ENCODE data around the gene CARD18. TPM values are rescaled to one million over a fixed set of nuclear protein-coding genes. Genes with fewer than 3 reads are reported as not detected.

The CARD18 gene
- total RNA-seq, 4 donors from 2014 or later, result not detected

DNA sequence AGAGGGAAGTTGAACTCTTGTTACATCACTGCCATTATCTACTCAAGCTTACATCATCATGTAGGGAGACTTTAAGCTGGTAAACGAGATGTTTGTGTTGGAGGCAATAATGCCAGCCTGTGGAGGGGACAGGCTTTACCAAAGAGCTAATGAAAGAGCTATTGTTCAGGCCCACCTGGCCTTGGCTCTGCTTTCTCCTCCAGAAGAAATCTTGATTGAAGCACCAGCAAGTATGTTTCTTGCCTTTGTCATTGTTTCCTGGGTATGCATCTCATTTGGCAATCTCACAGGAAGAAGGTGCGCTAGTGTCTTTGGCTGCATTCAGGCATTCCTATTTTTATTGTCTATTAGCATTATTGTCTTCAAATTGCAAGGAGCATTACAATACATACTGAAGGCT, 16.7 kb upstream of the CARD18 start:
- H3K4me1 ChIP-seq, result no peaks in the 10 kb centered on the region
- no peaks in the 10 kb centered on the region for H3K27me3 ChIP-seq
- H3K36me3 ChIP-seq, result no peaks in the 10 kb centered on the region
- no peak for TF ChIP-seq POLR2AphosphoS5 (IDR thresholded peaks at IDR 0.05)
- TF ChIP-seq, protein P1, sequence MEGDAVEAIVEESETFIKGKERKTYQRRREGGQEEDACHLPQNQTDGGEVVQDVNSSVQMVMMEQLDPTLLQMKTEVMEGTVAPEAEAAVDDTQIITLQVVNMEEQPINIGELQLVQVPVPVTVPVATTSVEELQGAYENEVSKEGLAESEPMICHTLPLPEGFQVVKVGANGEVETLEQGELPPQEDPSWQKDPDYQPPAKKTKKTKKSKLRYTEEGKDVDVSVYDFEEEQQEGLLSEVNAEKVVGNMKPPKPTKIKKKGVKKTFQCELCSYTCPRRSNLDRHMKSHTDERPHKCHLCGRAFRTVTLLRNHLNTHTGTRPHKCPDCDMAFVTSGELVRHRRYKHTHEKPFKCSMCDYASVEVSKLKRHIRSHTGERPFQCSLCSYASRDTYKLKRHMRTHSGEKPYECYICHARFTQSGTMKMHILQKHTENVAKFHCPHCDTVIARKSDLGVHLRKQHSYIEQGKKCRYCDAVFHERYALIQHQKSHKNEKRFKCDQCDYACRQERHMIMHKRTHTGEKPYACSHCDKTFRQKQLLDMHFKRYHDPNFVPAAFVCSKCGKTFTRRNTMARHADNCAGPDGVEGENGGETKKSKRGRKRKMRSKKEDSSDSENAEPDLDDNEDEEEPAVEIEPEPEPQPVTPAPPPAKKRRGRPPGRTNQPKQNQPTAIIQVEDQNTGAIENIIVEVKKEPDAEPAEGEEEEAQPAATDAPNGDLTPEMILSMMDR (IDR thresholded peaks at IDR 0.05), result no peak
- TF ChIP-seq EP300 (IDR thresholded peaks at IDR 0.05; ENCODE audit: low read depth), result no peak
- no peak for TF ChIP-seq POLR2A (IDR thresholded peaks at IDR 0.05)
- in situ Hi-C loops (cut with MboI; ENCODE audit: low pct_ligation_motif_present in 1 of 4, low pct_unique_long_range_greater_than_20kb in 1 of 4, low sequenced_read_pairs in 3 of 4), result no loop called here
- H3K9me3 ChIP-seq, result no peaks in the 10 kb centered on the region
- WGBS, 2 donors (ENCODE audit: low coverage in 1 of 2), result 51 to 59% methylated on average over 2 of the region's 2 CpGs
- no peak overlapping the region for H3K4me3 ChIP-seq
- DNase-seq, result no peak
- intact Hi-C loops (cut with DNase I; ENCODE audit: low total_unique reads), result no loop called here
- H3K27ac ChIP-seq, result no peak overlapping the region

DNA sequence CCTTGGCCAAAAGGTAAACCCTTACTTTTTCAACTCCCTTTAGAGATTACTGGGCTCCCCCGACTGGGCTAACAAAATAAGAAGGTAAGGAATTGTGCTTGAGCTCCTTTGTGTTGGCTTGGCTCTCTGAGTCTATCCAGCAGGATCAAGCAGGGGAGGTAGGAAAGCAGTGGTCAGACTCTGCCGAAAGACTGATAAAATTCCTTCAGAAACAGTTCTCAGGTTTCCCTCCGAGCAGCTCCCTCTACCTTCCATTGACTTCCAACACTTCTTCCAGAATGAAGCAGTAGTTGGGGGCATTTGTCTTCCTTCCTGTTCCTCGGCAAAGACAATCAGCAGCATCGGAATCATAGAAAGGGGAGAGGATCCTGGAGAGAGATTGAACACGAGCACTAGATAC, 16.1 kb upstream of the CARD18 start:
- Histone ChIP-seq H3K9me3 (no peaks in the 10 kb centered on the region), H3K27ac (no peak overlapping the region), H3K36me3 (no peaks in the 10 kb centered on the region), H3K4me3 (no peak overlapping the region), H3K4me1 (no peaks in the 10 kb centered on the region), H3K27me3 (no peaks in the 10 kb centered on the region)
- DNase-seq, result no peak
- intact Hi-C loops (cut with DNase I; ENCODE audit: low total_unique reads) (no loop called here), in situ Hi-C loops (cut with MboI; ENCODE audit: low pct_ligation_motif_present in 1 of 4, low pct_unique_long_range_greater_than_20kb in 1 of 4, low sequenced_read_pairs in 3 of 4) (no loop called here)
- WGBS, 2 donors (ENCODE audit: low coverage in 1 of 2), result 88 to 90% methylated on average over 5 to 6 of the region's 6 CpGs
- TF ChIP-seq, protein P1 (IDR thresholded peaks at IDR 0.05), result no peak
- TF ChIP-seq POLR2A (IDR thresholded peaks at IDR 0.05), result no peak
- no peak for TF ChIP-seq EP300 (IDR thresholded peaks at IDR 0.05; ENCODE audit: low read depth)
- no peak for TF ChIP-seq POLR2AphosphoS5 (IDR thresholded peaks at IDR 0.05)

DNA sequence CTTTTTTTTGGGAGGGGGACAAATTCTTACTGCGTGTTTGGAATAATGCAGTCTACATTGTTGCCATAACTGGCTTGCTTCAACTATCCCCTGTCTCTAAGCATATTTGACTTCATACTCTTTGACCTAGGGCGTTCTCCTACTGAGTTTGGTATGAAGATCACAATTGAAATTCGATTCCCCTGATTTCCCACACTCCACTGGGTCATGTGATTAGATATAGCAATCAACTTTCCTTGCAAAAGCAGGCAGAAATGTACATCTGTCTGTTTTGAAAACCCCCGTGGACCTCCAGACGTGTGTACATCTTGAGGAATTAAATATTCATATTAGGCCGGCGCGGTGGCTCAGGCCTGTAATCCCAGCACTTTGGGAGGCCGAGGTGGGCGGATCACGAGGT, 13.8 kb upstream of the CARD18 start:
- no peak for TF ChIP-seq POLR2A (IDR thresholded peaks at IDR 0.05)
- TF ChIP-seq, protein P1 (IDR thresholded peaks at IDR 0.05), result no peak
- no peak for TF ChIP-seq POLR2AphosphoS5 (IDR thresholded peaks at IDR 0.05)
- TF ChIP-seq EP300 (IDR thresholded peaks at IDR 0.05; ENCODE audit: low read depth), result no peak
- Histone ChIP-seq H3K27ac (no peak overlapping the region), H3K4me3 (no peak overlapping the region), H3K27me3 (no peaks in the 10 kb centered on the region), H3K4me1 (no peaks in the 10 kb centered on the region), H3K36me3 (no peaks in the 10 kb centered on the region), H3K9me3 (no peaks in the 10 kb centered on the region)
- WGBS, 2 donors (ENCODE audit: low coverage in 1 of 2), result 83 to 84% methylated on average over 8 to 11 of the region's 11 CpGs
- DNase-seq, result no peak
- in situ Hi-C loops (cut with MboI; ENCODE audit: low pct_ligation_motif_present in 1 of 4, low pct_unique_long_range_greater_than_20kb in 1 of 4, low sequenced_read_pairs in 3 of 4), result no loop called here
- intact Hi-C loops (cut with DNase I; ENCODE audit: low total_unique reads), result no loop called here

DNA sequence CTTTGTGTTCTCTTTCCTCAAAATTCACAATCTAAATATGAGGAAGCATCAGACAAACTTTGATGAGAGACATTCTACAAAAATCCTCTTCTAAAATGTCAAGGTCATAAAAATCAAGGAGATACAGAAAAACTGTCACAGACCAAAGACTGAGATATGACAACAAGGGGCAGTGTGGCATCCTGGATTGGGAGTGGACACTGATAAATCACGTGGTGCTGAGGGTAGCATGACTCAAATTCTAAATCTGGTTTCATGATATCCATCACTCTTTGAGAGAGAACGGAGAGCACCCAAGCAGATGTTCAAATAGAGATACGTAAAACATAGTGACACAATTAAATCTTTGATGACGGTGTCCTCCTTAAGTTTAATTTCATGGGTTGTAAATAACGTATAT, 13.0 kb upstream of the CARD18 start:
- Histone ChIP-seq H3K27me3 (no peaks in the 10 kb centered on the region), H3K4me3 (no peak overlapping the region), H3K27ac (no peak overlapping the region), H3K4me1 (no peaks in the 10 kb centered on the region), H3K9me3 (no peaks in the 10 kb centered on the region), H3K36me3 (no peaks in the 10 kb centered on the region)
- TF ChIP-seq EP300 (IDR thresholded peaks at IDR 0.05; ENCODE audit: low read depth), result no peak
- TF ChIP-seq POLR2A (IDR thresholded peaks at IDR 0.05), result no peak
- no peak for TF ChIP-seq POLR2AphosphoS5 (IDR thresholded peaks at IDR 0.05)
- TF ChIP-seq, protein P1 (IDR thresholded peaks at IDR 0.05), result no peak
- 80 to 83% methylated on average over 4 to 5 of the region's 5 CpGs for WGBS, 2 donors (ENCODE audit: low coverage in 1 of 2)
- DNase-seq, result no peak
- intact Hi-C loops (cut with DNase I; ENCODE audit: low total_unique reads), result no loop called here
- in situ Hi-C loops (cut with MboI; ENCODE audit: low pct_ligation_motif_present in 1 of 4, low pct_unique_long_range_greater_than_20kb in 1 of 4, low sequenced_read_pairs in 3 of 4), result no loop called here
